K562 (cell line): ENCODE data around the gene SEMA4F. TPM values are rescaled to one million over a fixed set of nuclear protein-coding genes. Genes with fewer than 3 reads are reported as not detected.

Source experiments
- BCOR ChIP-seq: fragments of 450-650 bp; IDR thresholded peaks from 2 replicates; pipeline ENCODE4 v1.6.1; 2016
- CXXC5 ChIP-seq: fragments of 250-450 bp; sonication (Bioruptor Pico); IDR thresholded peaks from 2 replicates; pipeline ENCODE4 v1.8.0; 2022; ENCODE audit warnings: inconsistent platforms, mild to moderate bottlenecking, moderate library complexity
- DDX20 ChIP-seq: fragments of 450-650 bp; IDR thresholded peaks from 2 replicates; pipeline ENCODE4 v1.6.1; 2016; ENCODE audit warnings: missing genetic modification characterization, low read depth, mild to moderate bottlenecking, missing compliant biosample characterization, moderate library complexity
- EP300 ChIP-seq: IDR thresholded peaks from 2 replicates; pipeline ENCODE4 v1.6.1; 2012; ENCODE audit warnings: low read length, improper control_type of control experiment
- FOSL1 ChIP-seq: fragments of 200-800 bp; sonication (Bioruptor generic); conservative IDR thresholded peaks from 2 replicates; pipeline ENCODE4 v1.6.1; 2016; ENCODE audit warnings: missing genetic modification characterization, missing compliant biosample characterization
- GABPB2 ChIP-seq: fragments of 250-450 bp; sonication (Bioruptor Pico); conservative IDR thresholded peaks from 2 replicates; pipeline ENCODE4 v1.5.1; 2021; ENCODE audit warnings: mild to moderate bottlenecking
- MLLT1 ChIP-seq, 2 experiments: fragments of 450-650 bp; IDR thresholded peaks; 2 replicates each; pipeline ENCODE4 v1.6.1; 2016
- SNIP1 ChIP-seq: fragments of 450-650 bp; IDR thresholded peaks from 2 replicates; pipeline ENCODE4 v1.7.1; 2017; ENCODE audit warnings: low read depth, mild to moderate bottlenecking
- SRSF3 ChIP-seq: fragments of 200-400 bp; formaldehyde crosslinking; IDR thresholded peaks from 2 replicates; pipeline ENCODE4 v1.6.1; 2016; ENCODE audit warnings: mild to moderate bottlenecking, low read length, moderate library complexity; ENCODE audit not compliant: insufficient read depth
- SRSF9 ChIP-seq: fragments of 200-400 bp; formaldehyde crosslinking; IDR thresholded peaks from 2 replicates; pipeline ENCODE4 v1.6.1; 2017; ENCODE audit warnings: low read depth, low read length, borderline replicate concordance
- TAF15 ChIP-seq: fragments of 200-400 bp; formaldehyde crosslinking; IDR thresholded peaks from 2 replicates; pipeline ENCODE4 v1.6.1; 2017; ENCODE audit warnings: mild to moderate bottlenecking, low read depth, low read length, moderate library complexity
- TARDBP ChIP-seq: fragments of 450-650 bp; IDR thresholded peaks from 2 replicates; pipeline ENCODE4 v1.6.1; 2016
- ZC3H11A ChIP-seq: IDR thresholded peaks from 2 replicates; pipeline ENCODE4 v1.6.1; 2012; ENCODE audit warnings: low read depth, low read length, improper control_type of control experiment
- ZNF444 ChIP-seq: fragments of 250-450 bp; sonication (Bioruptor Pico); IDR thresholded peaks from 2 replicates; pipeline ENCODE4 v1.4.0; 2020; ENCODE audit warnings: mild to moderate bottlenecking, moderate library complexity
- ZNF449 ChIP-seq: fragments of 250-450 bp; sonication (Bioruptor Pico); IDR thresholded peaks from 2 replicates; pipeline ENCODE4 v1.8.0; 2022; ENCODE audit warnings: moderate library complexity, mild to moderate bottlenecking, inconsistent platforms
- ZNF589 ChIP-seq: fragments of 200-800 bp; sonication (Bioruptor generic); IDR thresholded peaks from 2 replicates; pipeline ENCODE4 v1.6.1; 2016; ENCODE audit warnings: low read depth, missing genetic modification characterization, missing compliant biosample characterization
- polyA plus RNA-seq, 8 experiments: library from polyadenylated mRNA; depleted of rRNA in 4 of 8; stranded (reverse) in 5 of 8; unstranded in 3 of 8; fragments of >200 nt; fragmentation: Nextera tagmentation in 2 of 8; fragmentation: Illumina TruSeq in 1 of 8; extraction: Ambion mirVana in 2 of 8; extraction: Trizol in 1 of 8; gene quantifications; 2 replicates each; pipeline versions ENCODE4 v1.2.1 to v1.2.3, GENCODE V29; 2011 to 2014; ENCODE audit warnings: inconsistent platforms in 1 of 8, missing spikeins in 1 of 8
- total RNA-seq, 7 experiments: library from RNA; depleted of rRNA in 6 of 7; stranded (reverse); fragments of >200 nt in 6 of 7; fragmentation: Illumina TruSeq in 2 of 7; extraction: Trizol in 2 of 7; gene quantifications; 2 replicates each; pipeline versions ENCODE4 v1.2.1 to v1.2.3, GENCODE V29; 2011 to 2021; ENCODE audit warnings: low replicate concordance in 1 of 7
- TF ChIP-seq, protein P1 (sequence below): fragments of 450-650 bp; formaldehyde crosslinking; IDR thresholded peaks from 2 replicates; pipeline ENCODE4 v1.4.0; 2020; ENCODE audit warnings: mild to moderate bottlenecking, mixed read lengths
- TF ChIP-seq, protein P2 (sequence below): fragments of 250-450 bp; sonication (Bioruptor Pico); IDR thresholded peaks from 2 replicates; pipeline ENCODE4 v1.4.0; 2020; ENCODE audit warnings: mild to moderate bottlenecking
- TF ChIP-seq, protein P3 (sequence below): sonication (generic); formaldehyde crosslinking; IDR thresholded peaks from 2 replicates; pipeline ENCODE4 v1.8.1; 2023; ENCODE audit warnings: mild to moderate bottlenecking, missing genetic modification reagents

Gene SEMA4F
- total and polyA plus RNA-seq, 9 of the 15 experiments (the other 6 are each of a cell fraction or from before 2014, with no cell fraction given) = 0.08 to 1.6 (median 0.33) TPM

DNA sequence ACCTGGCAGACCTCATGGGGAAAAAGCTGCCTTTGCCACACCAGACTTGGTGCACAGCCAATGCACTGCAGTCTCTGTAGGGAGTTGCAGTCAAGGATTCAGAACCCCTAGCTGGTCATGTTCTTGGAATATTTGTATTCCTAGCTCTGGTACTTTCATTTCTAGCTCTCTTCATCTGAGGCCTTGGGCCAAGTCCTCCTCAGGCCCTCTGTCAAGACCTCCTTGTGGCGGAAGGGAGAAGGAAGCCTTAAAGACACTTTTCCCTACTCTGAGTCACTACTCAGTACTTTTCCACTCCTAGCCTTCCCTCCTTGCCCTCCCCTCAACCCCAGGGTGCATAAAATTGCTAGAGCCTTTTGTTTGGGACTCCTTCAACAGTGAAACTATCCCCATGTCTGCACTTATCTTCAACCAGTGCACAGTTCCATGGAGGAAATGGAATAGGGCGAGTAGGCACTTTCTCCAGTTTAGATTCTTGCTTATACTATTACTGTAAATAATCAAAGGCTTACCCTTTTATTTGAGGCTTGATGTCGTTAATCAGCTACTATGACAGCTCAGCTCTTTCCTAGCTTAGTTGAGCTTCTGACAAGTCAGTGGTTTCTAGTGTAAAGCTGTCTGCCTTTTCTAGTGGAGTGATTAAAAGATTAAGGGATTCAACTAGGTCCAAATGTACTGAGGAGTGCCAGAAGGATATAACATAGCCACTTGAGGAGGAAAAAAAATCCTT lies 21.7 kb upstream of the SEMA4F start (continued):
- no peak for TF ChIP-seq MLLT1 (IDR thresholded peaks at IDR 0.05)
- TF ChIP-seq ZNF449 = no peak
- no peak for TF ChIP-seq DDX20
- no peak for TF ChIP-seq TAF15
- TF ChIP-seq ZNF589 (CRISPR knock-in tag) = 0 out of 2 replicates have a peak, but pooled peaks have one; percentile 15
- TF ChIP-seq SRSF3 = no peak
- no peak for TF ChIP-seq ZC3H11A
- TF ChIP-seq TARDBP = no peak
- no peak for TF ChIP-seq EP300
- peak; percentile 34; the same call in 1 of the 2 replicates for TF ChIP-seq FOSL1
- TF ChIP-seq CXXC5 (CRISPR knock-in tag) = no peak
- no peak for TF ChIP-seq SRSF9
- no peak for TF ChIP-seq GABPB2 (CRISPR knock-in tag)
- TF ChIP-seq, protein P1, sequence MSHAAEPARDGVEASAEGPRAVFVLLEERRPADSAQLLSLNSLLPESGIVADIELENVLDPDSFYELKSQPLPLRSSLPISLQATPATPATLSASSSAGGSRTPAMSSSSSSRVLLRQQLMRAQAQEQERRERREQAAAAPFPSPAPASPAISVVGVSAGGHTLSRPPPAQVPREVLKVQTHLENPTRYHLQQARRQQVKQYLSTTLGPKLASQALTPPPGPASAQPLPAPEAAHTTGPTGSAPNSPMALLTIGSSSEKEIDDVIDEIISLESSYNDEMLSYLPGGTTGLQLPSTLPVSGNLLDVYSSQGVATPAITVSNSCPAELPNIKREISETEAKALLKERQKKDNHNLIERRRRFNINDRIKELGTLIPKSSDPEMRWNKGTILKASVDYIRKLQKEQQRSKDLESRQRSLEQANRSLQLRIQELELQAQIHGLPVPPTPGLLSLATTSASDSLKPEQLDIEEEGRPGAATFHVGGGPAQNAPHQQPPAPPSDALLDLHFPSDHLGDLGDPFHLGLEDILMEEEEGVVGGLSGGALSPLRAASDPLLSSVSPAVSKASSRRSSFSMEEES (CRISPR knock-in tag) = no peak
- TF ChIP-seq, protein P2, sequence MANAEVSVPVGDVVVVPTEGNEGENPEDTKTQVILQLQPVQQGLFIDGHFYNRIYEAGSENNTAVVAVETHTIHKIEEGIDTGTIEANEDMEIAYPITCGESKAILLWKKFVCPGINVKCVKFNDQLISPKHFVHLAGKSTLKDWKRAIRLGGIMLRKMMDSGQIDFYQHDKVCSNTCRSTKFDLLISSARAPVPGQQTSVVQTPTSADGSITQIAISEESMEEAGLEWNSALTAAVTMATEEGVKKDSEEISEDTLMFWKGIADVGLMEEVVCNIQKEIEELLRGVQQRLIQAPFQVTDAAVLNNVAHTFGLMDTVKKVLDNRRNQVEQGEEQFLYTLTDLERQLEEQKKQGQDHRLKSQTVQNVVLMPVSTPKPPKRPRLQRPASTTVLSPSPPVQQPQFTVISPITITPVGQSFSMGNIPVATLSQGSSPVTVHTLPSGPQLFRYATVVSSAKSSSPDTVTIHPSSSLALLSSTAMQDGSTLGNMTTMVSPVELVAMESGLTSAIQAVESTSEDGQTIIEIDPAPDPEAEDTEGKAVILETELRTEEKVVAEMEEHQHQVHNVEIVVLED (CRISPR knock-in tag) = no peak
- TF ChIP-seq SNIP1 = no peak
- TF ChIP-seq BCOR = no peak
- TF ChIP-seq, protein P3, sequence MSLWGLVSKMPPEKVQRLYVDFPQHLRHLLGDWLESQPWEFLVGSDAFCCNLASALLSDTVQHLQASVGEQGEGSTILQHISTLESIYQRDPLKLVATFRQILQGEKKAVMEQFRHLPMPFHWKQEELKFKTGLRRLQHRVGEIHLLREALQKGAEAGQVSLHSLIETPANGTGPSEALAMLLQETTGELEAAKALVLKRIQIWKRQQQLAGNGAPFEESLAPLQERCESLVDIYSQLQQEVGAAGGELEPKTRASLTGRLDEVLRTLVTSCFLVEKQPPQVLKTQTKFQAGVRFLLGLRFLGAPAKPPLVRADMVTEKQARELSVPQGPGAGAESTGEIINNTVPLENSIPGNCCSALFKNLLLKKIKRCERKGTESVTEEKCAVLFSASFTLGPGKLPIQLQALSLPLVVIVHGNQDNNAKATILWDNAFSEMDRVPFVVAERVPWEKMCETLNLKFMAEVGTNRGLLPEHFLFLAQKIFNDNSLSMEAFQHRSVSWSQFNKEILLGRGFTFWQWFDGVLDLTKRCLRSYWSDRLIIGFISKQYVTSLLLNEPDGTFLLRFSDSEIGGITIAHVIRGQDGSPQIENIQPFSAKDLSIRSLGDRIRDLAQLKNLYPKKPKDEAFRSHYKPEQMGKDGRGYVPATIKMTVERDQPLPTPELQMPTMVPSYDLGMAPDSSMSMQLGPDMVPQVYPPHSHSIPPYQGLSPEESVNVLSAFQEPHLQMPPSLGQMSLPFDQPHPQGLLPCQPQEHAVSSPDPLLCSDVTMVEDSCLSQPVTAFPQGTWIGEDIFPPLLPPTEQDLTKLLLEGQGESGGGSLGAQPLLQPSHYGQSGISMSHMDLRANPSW (CRISPR knock-in tag) = no peak
- no peak for TF ChIP-seq ZNF444 (CRISPR knock-in tag)
